HL-60 (cell line): ENCODE results near the gene ASB15.

Experiments
- DNase-seq, 2 experiments: peaks; one replicate each; pipeline ENCODE4 v3.0.0-alpha.2; 2010 to 2020; ENCODE audit warnings: low read depth in 1 of 2, low spot score in 1 of 2
- H3K27ac ChIP-seq: fragments of 250-450 bp; sonication (Bioruptor Pico); replicated peaks from 2 replicates; pipeline ENCODE4 v1.5.1; 2020; ENCODE audit warnings: mild to moderate bottlenecking, moderate library complexity
- H3K27me3 ChIP-seq: fragments of 250-450 bp; sonication (Bioruptor Pico); 2 replicates; pipeline ENCODE4 v1.5.1; 2021; ENCODE audit warnings: mild to moderate bottlenecking, moderate library complexity; ENCODE audit not compliant: insufficient read depth, poor library complexity, severe bottlenecking
- H3K4me3 ChIP-seq: replicated peaks from 2 replicates; pipeline ENCODE4 v1.5.1; 2011; ENCODE audit warnings: mild to moderate bottlenecking, control low read depth, low read length; ENCODE audit not compliant: insufficient read depth
- CTCF ChIP-seq: IDR thresholded peaks from one replicate; pipeline ENCODE4 v1.5.1; 2011; ENCODE audit warnings: low read length, control low read depth, inconsistent platforms; ENCODE audit not compliant: insufficient read depth
- GABPA ChIP-seq: IDR thresholded peaks from 2 replicates; pipeline ENCODE4 v1.6.1; 2012; ENCODE audit warnings: low read depth
- POLR2AphosphoS5 ChIP-seq: IDR thresholded peaks from 2 replicates; pipeline ENCODE4 v1.6.1; 2012; ENCODE audit warnings: low read depth
- REST ChIP-seq: IDR thresholded peaks from 2 replicates; pipeline ENCODE4 v1.6.1; 2012; ENCODE audit warnings: low read depth; ENCODE audit not compliant: insufficient replicate concordance
- SPI1 ChIP-seq: IDR thresholded peaks from 2 replicates; pipeline ENCODE4 v1.6.1; 2012; ENCODE audit warnings: low read depth, mild to moderate bottlenecking, borderline replicate concordance

Gene ASB15

GRCh38 chr7:123600876-123601275 is 745 bp upstream of the ASB15 start:
- no peaks in the 10 kb centered on the region for H3K27me3 ChIP-seq
- no peak for TF ChIP-seq SPI1
- TF ChIP-seq POLR2AphosphoS5: no peak
- TF ChIP-seq CTCF: no peak
- no peak for TF ChIP-seq REST
- TF ChIP-seq GABPA: no peak
- no peak overlapping the region for H3K27ac ChIP-seq
- no peak overlapping the region for H3K4me3 ChIP-seq
- no peak for DNase-seq

- H3K27me3 ChIP-seq: no peaks in the 10 kb centered on the region
- H3K4me3 ChIP-seq: no peak overlapping the region
- TF ChIP-seq POLR2AphosphoS5 (no peak), SPI1 (no peak), CTCF (no peak), GABPA (no peak), REST (no peak)
- no peak for DNase-seq
- H3K27ac ChIP-seq: no peak overlapping the region
These were observed 1.0 kb downstream of the ASB15 start for GRCh38 chr7:123602648-123603047.

- no peak for TF ChIP-seq SPI1
- no peak for TF ChIP-seq REST
- TF ChIP-seq CTCF: no peak
- TF ChIP-seq GABPA: no peak
- no peak for TF ChIP-seq POLR2AphosphoS5
- Histone ChIP-seq H3K27me3 (no peaks in the 10 kb centered on the region), H3K27ac (no peak overlapping the region), H3K4me3 (no peak overlapping the region)
- no peak for DNase-seq
These were observed 3.1 kb downstream of the ASB15 start for GRCh38 chr7:123604739-123605138.
